NB4 (cell line): ENCODE data around the gene CRYGC.

ENCODE experiments used
- CTCF ChIP-seq: IDR thresholded peaks from one replicate; pipeline ENCODE4 v1.5.1; 2012; ENCODE audit warnings: low read depth, low read length
- TF ChIP-seq, protein P1 (sequence below): IDR thresholded peaks from 2 replicates; pipeline ENCODE4 v1.6.1; 2011; ENCODE audit warnings: low read depth, low read length

DNA sequence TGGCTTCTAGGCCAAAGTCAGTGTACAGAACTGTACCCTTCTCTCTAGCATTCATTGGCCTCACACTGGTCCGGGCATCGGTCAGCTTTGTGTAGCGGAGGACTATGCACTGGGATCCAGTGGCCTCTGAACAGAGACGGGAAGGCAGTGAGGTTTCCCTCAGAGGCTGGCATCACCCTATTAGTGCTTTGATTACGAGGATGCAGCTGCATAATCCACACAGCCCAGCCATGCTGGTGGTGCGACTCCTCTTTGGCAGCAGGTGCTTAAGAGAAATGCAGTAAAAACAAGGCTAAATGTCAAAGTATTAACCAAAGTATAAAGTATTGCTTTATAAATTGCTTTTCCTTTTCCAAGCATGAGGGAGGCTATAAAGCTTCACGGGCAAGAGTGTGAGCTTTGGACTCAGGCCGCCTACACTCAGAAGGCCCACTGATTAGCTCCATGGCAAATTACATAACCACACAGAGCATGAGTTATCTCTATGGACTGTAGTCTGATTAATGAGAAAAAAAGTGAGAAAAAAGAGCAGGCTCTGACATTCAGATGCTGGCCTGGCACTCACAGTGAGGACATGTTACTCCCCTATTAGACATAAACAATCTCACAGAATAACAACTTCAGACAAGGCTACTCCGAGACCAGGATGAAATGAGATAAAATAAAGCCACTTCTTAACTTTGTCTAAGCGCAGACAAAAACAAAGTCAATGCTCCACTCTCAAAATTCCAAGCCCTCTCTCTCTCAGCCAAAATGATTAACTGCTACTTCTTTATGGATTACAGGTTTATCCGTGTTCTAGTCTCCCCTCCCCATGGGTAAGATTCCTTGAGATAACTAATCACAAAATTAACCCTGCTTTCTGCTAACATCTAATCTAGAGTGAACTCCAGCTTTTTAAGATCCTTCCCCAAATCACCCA is 6.4 kb upstream of the CRYGC start:
- no peak for TF ChIP-seq CTCF
- TF ChIP-seq, protein P1, sequence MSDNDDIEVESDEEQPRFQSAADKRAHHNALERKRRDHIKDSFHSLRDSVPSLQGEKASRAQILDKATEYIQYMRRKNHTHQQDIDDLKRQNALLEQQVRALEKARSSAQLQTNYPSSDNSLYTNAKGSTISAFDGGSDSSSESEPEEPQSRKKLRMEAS, result no peak
